Hippocampal formation (tissue), 2 donors: ENCODE data around the gene SMIM7.

Experiments
- DNase-seq, 2 donors: peaks; one replicate each; lab custom pipeline; 2025; lab: John Stamatoyannopoulos, UW

The SMIM7 gene

DNA sequence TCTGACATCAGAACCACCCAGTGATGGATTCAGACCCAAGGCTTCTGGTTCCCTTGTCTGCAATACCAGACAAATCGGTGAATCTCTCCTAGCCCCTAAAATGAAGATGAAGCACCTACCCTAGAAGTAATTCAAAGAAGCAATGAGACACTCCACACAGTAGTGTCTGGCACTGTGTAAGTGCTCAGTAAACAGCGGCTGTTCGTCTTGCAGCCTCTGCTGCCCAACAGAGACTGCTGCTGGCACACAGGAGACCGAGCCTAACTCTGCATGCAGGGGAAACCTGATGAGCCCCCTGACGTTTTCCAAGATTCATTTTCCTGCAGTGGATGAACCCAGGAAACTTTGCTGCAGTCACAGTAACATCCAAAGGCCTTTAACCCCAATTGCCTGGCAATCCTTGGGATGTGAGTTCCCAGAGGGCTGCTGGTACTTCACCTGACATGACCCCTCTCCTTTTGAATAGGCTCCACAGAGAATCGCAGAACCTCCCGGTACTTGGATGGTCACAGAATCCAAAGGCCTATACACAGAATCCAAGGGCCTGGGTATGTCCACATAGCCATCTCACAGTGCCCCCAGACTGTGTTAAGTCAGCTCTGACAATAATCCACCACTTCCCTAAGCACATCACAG lies 38.7 kb downstream of the SMIM7 start:
- DNase-seq: no peak

DNA sequence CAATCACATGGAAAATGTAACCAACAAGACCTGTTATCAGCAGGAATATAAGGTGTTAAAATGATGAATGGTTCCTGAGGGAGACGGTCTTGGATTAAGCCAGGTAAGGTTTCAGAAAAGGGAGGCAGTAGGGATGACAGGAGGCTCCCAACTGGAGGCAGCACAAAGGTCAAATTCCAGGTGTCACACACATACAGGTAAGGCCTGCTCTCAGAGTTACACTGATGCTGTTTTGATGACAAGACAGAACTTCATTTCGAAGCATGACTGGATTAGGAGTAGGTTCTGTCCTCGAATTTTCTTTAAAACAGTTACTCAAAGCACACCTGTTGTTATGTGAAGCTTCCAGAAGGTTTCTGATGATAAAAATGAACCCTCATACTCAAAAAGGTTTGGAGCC lies 39.4 kb downstream of the SMIM7 start:
- no peak for DNase-seq

DNA sequence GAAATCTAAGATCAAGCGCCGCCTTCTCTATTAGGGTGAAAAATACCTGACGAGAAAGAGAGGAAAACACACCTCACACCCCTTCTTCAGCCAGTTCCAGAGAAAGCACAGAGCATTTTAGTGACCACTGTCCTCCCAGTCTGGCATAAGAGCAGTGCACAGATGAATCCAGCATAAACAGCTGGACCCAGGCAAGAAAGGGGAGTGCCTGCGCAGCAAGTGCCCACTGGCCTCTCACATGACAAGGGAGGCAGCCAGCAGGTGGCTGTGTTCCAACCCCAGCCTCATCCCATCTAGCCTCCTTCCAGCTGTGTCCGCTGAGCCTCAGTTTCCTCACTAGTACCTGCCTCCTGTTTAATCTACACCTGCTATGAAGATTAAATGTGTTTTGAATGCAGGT lies 39.9 kb downstream of the SMIM7 start:
- no peak for DNase-seq

DNA sequence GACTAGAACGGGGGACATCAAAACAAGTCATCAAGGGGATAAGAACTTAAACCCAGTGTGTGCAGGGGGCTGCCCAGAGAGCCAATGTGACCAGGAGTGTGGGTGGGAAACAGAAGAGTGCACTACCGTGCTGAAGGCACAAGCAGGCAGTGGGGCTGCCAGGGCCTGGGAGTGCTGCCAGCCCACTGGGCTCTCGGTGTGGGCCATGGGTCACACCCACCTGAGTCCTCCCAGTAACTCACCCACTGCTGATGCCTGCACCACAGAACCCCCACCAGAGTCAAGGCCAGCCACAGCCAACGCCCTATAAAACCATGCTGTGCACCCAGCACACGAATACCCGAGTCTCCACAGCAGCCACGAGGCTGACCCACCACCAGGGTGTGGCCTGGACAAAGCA lies 40.5 kb downstream of the SMIM7 start:
- no peak for DNase-seq

DNA sequence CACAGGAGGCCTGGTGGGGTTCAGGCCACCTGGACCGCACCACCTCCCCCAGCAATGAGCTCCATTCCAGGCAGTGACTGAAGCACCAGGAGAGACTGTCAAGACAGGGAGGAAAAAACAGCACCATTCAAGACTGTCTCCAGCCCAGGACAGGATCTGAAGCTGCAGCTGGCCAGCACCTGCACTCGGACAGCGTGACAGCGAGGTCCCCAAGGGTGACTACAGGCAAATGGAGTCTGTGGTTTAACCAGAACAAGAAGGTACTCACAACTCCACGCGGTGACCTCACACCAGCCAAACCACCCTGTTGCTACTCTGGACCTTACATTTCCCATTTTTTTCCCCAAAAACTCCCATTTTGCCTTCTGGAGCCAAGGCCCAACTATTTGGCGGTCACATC lies 41.7 kb downstream of the SMIM7 start:
- DNase-seq: no peak

DNA sequence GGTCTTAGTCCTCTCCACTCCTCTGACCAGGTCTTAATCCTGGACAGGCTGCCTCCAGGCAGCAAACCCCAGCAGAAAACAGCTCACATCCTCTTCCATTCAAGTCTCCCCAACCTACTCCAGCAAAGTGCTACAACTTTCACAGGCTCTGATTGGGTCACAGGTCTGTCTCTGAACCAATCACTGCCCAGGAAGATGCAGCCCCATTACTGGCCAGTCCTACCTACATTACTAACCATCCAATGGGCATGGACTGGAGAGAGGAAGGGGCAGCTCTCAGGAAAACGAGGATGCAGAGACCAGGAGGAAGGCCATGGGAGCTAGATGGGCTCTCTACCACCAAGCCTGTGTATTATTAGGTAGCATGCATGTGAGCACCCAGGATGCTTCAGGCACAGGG lies 44.1 kb downstream of the SMIM7 start:
- DNase-seq: no peak

DNA sequence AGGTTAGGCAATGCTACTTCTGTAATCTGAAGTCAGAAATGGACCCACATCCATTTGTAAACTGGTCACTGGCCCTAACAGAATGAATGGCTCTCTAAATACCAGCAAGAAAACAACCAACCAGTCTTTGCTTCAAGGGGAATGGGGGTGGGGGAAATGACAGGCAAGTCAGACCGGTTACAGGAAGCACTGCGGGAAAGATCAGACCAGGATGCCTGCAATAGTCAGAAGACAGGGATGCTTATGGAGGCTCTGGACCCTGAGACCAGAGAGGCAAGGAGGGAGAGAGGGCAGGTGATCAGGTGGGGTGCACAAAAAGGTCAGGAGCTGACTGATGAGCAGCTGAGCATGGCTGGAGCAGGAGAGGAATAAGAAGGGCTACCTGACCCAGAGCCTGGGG lies 45.0 kb downstream of the SMIM7 start:
- DNase-seq: no peak

DNA sequence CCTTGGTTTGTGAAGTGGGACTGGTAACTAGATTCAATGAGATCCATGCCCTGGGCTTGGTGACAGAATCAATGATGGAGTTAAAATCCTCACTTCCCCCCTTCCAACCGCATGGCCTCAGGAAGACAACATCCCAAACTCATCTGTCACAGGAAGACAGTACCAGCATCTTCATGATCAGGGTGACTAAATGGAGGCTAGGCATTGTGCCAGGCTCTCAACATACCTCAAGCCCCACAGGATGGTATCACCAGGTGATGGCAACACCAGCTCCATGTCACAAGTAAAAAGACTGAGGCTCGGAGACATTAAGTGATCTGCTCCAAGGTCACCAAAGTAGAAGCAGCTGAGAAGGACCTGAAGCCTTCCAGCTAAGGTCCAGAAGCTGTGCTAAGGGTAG lies 46.1 kb downstream of the SMIM7 start:
- no peak for DNase-seq

DNA sequence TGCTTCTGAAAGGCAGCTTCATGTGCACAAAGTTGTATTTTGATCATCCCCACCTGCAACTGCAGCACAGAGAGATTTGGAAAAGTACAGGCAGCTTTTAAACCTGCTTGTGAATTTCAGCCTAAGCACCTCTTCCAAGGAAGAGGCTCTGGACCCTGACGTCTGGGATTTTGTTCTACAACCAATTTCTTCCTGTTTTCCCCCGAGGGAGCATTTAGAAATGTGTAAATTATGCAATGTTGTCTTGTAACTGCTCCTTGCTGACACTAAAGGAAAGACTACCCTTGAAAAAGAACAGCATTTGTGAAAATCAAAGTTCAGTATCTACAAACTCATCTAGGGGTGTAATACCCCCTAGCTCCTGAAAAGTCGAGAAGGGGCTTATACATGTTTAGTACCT lies 47.3 kb downstream of the SMIM7 start:
- no peak for DNase-seq

DNA sequence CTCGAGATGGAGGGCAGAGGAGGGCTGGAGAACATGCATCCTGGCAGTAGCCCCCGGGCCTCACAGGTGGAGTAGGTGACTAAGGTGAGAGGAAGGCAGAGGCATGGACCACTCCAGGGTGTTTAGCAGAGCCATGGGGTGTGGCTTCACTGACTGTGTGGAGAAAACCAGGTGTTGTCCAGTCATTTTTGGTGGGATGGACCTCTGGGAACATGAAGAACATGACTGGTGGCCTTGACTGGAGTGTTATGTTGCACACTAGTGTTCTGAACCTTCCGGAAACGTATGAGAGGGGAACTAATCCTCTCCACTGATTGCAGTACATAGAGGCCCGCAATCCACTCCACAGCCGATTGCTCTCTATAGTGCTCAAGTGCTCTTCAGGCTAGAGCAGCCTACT lies 48.8 kb downstream of the SMIM7 start:
- no peak for DNase-seq

DNA sequence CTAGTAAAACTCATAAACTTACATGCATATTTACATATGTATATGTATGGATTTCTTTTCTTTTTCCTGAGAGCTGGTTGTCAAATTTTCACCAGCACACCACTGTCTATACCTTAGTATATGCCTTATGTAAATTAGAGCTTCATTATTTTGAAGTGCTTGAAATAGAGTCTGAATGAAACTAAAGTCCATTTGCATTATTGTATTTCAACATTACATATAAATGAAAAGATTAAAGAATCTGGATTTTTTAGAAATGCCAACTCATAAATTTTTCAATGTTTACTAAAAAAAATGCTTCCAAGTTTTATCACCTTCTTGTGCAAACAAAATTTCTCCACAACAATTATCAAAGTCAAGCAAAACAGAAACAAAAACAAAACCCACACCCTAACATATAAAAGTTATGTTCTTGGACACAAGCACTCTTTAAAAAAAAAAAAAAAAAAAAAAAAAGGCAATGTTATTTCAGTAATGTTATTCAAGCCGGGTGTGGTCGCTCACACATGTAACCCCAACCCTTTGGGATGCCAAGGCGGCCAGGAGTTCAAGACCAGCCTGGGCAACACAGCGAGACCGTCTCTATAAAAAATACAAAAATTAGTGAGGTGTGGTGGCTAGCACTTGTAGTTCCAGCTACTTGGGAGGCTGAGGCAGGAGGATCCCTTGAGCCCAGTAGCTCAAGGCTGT lies 50.3 kb downstream of the SMIM7 start:
- DNase-seq: no peak

DNA sequence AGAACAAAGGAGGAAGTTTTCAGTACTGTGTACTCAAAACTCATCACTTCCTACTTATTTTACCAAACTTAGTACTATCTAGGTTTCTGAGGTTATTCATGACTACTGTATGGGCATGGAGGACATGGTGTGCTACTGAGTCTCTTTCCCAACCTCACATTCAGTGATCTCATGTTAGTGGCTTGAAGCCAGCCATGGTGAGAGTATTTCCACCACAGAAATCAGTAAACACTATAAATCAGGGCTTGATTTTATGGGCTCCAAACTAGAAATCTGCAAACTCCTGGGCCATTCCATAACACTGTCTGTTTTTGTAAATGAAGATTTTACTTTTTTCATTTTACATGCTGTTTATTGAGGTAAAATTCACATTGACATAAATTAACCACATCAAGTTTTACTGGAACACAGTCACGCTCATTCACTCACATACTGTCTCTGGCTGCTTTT lies 51.6 kb downstream of the SMIM7 start:
- DNase-seq: no peak

DNA sequence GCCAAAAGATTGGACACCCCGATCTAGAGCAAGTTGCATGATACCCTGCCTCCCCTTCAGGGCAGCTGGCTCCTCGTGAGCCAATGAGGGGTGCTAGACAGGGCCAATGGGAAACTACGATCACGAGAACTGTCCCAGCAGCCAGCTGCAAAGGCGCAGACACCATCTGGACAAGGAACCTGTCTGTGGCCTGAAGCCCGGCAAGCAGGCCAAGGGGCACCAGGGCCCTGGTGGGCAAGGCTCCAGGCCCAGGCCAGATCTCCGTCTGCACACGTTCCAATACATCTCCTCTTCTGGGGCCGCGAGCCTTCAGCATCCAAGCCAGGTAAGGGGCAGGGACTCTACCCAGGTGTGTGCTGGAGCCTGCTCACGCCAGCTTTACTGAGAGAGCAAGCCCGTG lies 52.1 kb downstream of the SMIM7 start:
- no peak for DNase-seq

DNA sequence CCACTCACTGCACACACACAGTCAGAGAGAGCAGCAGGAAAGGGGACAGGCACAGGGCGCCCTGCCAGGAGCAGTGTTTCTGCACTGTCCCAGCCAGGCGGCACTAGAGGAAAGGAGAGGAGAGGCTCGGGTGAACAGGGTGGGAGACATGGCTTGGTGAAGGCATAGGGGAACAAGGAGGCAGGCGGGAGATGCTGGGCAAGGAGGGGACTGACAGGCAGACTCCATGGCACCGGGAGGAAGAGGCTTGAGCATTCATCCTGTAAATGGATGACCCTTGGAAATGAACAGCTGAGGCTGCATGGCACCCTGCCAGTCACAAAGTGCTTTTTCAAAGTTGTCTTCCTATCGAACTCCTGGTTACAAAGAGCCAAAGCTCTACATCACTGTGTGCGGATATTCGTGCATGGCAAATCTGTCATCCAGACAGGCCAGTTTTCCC lies 54.4 kb downstream of the SMIM7 start:
- DNase-seq: no peak

DNA sequence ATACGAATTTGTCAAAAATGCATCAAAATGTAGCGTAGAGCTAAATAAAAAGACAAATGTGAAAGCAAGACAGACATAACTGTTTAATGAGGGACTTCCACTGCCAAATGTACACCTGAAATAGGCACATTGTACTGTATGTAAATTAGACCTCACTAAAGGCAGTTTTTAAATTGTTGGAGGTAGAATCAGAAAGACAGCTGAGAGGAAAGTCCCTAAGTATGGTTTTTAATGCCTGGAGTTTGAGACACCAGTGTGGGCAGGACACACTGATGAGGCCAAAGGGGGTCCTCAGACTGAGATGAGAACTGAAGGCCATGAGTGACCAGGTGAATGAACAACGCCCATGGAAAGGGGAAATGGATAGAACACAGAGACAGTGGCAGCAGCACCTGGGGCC lies 54.8 kb downstream of the SMIM7 start:
- DNase-seq: no peak

DNA sequence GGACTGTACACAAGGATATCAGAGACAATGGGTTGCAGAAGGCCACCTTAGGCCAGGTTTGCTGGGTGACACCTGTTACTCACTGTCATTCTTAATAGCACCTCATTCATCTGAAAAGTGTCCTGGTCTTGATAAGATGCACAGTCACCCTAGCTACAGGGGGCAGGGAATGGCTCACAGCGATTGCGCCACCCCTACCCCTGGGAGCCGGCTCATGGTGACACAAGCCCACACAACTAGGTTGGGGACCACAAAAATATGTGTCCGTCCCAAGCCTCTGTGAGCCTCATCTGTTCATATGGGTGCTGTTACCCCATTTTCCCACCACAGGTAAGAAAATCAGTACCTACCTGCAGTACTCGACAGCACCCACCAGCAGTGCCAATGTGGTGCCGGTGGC lies 55.3 kb downstream of the SMIM7 start:
- DNase-seq: no peak

DNA sequence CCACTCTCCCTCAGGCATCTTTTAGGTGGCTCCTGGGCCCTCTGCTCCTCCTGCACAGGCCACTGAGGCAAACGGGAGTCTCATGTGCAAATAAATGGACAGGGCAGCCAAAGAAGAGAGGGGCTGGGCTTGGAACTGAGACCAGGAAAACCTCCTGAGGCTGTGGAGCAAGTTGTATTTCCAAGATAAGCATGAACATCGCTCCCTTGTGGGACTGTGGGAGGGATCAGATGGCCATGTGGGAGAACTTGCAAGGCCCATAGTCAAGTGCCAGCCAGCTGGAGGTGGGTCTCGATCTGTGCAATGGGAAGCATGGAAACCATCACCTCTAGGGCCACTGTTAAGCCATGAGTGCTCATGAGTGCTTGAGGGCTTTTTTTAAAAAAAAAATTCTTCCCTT lies 56.9 kb downstream of the SMIM7 start:
- no peak for DNase-seq

DNA sequence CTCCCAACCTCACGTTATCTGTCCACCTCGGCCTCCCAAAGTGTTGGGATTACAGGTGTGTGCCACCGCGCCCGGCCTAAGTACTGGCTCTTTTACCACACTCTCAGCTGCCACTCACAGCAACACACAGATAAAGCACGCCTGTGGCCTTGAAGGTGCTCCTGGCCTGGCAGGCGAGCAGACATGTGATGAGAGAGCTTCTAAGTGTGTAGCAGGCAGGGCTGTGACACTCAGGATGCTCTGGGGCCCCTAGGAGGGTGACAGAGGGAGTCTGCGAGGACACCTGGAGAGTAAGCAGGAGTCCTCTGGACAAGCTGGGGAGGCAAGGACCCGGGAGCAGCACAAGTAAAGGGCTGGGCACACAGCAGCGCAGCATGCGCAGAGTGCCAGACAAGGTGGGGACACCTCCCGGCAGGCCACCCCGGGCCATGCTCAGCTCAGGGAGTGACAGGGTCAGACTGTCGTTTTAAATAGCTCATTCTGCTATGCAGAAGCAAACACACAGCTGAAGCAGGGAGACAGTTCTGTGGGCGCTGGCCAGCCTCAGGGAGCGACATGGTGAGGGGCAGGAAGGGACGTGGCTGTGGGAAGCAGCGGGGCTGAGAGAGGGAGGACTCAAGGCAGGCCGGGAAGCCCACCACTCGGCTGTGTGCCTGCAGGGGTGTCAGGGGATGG lies 58.4 kb downstream of the SMIM7 start:
- no peak for DNase-seq

DNA sequence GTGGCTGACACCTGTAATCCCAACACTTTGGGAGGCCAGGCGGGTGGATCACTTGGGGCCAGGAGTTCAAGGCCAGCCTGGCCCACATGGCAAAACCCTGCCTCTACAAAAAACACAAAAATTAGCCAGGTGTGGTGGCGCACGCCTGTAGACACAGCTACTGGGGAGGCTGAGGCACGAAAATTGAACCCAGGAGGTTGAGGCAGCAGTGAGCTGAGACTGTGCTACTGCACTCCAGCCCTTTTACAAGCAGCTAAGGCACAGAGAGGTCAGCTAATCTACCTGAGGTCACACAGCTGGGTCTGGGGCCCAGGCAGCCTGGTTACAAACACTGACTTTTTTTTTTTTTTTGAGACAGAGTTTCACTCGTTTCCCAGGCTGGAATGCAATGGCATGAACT lies 59.1 kb downstream of the SMIM7 start:
- no peak for DNase-seq

DNA sequence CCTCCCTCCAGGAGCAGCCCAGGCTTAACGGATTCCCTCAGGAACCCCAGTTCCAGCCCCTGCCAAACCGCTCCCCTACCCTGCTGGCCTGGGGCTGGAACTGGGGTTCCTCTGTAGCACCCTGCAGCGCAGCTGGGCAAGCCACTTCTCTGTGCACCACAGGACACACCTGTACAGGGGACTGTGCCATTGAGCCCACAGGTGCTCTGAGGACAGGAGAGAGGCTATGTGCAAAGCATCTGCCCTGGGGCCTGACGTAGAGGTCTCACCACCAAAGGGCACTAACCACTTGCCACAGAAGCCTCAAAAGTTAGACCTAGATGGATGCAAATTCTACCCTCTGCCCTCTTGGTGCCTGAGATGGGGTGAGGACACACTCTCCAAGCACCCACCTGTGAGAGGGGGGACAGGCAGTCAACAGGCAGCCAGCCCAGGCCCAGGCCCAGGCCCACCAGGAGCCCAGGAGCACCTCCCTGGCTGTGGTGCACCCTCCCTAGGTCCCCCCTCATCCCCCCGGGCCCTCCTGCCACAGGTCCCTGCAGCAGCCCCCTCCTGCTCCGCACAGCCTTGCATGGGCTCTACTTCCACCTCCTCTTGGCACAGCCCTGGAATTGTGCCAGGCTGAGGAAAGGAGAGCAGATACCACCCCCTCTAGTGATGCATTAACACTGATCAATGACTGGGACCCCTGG lies 60.1 kb downstream of the SMIM7 start:
- no peak for DNase-seq

DNA sequence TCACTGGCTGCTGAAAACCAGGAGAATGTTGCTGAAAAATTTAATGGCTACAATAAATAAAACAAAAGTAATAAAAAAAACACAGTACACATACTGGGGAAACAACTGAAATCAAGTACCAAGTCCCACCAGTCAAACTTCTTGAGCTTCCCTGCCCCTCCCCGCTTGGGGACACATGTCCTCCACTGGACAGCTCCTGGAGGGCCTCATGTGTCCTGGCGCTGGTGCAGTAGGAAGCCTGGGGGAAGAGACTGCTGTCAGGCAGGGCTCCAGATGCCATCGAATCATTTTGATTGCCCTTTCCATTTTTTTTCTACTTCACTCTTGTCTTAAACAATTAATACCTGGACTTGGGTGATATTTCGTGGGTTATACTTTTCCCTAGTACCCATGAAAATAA lies 61.1 kb downstream of the SMIM7 start:
- no peak for DNase-seq

DNA sequence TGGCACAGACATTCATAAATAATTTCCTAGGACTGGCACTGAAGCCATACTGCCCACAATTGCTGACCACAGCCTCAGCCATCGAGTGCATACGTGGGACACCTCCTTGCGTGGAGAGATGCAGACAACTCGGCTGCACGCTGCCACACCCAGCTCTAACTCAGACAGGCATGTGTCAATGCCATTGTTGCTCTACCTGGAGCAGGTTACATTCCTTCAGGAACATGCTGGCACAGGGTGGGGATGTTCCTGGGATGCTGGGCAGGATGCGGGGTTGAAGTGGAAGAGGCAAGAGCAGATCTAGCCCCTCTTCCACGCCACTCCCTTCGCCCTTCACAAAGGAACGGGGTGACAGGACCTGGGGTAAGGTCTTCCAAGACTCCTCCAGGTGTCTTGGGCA lies 63.5 kb downstream of the SMIM7 start:
- no peak for DNase-seq
